HG03460 (cell line): ENCODE data around the gene PCSK7.
"Not testable (repeated sequence)": the region's sequence is repeated elsewhere in the genome, so short reads cannot be mapped to it uniquely, and the experiment has no call there.

Source experiments
- ATAC-seq: cut with Tn5 transposase; IDR thresholded peaks from one replicate; pipeline ENCODE4 v1.9.1; 2021; ENCODE audit not compliant: unreplicated experiment

PCSK7 gene, protein sequence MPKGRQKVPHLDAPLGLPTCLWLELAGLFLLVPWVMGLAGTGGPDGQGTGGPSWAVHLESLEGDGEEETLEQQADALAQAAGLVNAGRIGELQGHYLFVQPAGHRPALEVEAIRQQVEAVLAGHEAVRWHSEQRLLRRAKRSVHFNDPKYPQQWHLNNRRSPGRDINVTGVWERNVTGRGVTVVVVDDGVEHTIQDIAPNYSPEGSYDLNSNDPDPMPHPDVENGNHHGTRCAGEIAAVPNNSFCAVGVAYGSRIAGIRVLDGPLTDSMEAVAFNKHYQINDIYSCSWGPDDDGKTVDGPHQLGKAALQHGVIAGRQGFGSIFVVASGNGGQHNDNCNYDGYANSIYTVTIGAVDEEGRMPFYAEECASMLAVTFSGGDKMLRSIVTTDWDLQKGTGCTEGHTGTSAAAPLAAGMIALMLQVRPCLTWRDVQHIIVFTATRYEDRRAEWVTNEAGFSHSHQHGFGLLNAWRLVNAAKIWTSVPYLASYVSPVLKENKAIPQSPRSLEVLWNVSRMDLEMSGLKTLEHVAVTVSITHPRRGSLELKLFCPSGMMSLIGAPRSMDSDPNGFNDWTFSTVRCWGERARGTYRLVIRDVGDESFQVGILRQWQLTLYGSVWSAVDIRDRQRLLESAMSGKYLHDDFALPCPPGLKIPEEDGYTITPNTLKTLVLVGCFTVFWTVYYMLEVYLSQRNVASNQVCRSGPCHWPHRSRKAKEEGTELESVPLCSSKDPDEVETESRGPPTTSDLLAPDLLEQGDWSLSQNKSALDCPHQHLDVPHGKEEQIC

DNA sequence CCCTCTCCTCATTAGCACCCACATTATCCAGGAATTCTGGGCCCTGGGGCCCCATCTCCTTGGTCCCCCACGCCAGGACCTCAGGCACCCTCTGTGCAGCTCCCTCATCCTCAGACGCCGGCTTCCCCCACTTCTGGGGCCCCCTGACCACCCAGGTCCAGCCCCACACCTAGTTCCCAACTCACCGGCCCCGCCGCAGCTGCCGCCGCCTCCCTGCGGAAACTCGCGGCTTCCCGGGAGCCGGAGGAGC, at the start of gene PCSK7:
Gene PCSK7 (minus strand): TSS at position 232 of the 250 bp plus-strand sequence. CDS start 2,229 bp downstream, outside the sequence.
- ATAC-seq, result no peak

DNA sequence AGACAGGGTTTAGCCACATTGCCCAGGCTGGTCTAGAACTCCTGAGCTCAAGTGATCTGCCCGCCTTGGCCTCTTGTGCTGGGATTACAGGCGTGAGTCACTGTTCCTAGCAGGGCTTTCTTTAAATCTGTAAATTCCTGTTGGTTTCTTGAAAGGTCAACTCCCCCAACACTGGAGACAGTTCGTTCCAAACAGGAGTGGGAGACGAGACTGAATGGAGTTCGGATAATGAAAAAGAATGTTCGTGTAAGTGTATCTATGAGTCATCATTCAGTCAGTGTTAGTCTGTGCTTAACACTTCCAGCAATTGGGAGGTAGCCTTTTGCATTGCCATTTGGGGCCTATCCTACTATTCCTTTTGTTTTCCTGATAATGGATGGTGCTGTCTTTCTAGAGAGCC, 49.3 kb upstream of the PCSK7 start:
- no peak for ATAC-seq

DNA sequence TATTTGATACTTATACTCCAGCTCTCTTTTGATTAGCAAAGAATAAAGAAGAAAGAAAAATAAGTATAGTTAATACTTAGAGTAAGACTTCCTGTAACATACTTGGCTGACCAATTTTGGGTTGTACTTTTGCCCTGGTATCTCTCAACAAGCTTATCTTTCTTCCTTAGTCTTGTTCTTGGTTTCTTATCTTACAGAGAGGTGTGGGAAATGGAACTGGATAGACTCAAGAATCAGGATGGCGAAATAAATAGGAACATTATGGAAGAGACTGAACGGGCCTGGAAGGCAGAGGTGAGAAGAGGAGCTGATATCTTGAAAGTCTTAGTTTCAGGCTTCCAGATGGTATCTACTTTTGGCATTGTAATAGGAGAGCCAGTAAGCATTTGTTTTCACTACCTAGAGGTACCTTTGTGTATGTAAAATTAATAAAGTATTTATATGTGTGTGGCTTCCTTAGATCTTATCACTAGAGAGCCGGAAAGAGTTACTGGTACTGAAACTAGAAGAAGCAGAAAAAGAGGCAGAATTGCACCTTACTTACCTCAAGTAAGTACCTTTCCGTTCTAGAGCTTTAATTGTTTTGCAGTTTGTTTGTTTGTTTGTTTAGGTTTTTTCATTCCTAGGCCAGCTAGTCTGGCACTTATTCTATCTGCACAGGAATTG, 48.0 kb upstream of the PCSK7 start:
- ATAC-seq, result no peak

GRCh38 chr11:117278347-117278746, 46.5 kb upstream of the PCSK7 start:
- no peak for ATAC-seq

- no peak for ATAC-seq
These were observed 41.8 kb upstream of the PCSK7 start for GRCh38 chr11:117273550-117274289.

GRCh38 chr11:117272175-117272574, 40.3 kb upstream of the PCSK7 start:
- ATAC-seq, result not testable (repeated sequence)

- ATAC-seq, result no peak
These were observed 39.3 kb upstream of the PCSK7 start for GRCh38 chr11:117271208-117271607.

DNA sequence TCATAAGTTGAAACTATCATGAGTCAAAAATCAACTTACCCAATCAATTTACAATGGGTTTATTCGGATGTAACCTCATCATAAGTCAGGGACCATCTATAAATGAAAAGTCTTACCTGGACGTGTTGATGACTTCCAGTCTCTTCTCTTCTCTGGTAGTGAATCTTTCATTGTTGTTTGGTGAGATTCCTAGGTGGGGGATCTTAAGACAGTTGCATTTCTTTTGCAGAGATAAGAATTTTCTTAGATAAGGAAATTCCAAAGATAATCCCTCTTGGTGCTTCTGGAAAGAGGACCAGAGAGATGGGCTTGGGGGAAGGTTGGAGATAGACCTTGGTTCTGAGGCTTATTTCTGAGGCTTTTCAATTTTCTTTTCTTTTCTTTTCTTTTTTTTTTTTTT, 38.0 kb upstream of the PCSK7 start:
- no peak for ATAC-seq

- no peak for ATAC-seq
These were observed 33.9 kb upstream of the PCSK7 start for GRCh38 chr11:117265745-117266144.

GRCh38 chr11:117264624-117265323, 32.9 kb upstream of the PCSK7 start:
- not testable (repeated sequence) for ATAC-seq

DNA sequence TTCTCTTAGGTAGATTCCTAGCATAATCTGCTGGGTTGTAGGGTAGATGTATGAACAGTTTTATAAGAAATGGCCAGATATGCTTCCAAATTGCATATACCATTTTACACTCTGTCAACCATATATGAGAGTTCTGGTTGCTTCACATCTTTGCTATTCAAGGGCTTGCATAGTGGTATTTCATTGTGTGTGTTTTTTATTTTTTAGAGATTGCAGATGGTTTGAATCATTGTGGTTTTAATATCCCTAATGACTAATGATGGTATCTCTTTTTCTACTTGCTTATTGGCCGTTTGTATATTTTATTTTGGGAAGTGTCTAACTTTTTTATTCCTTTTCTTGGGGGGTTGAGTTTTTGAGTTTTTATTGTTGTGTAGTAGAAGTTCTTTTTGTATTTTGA, 27.5 kb upstream of the PCSK7 start:
- ATAC-seq, result no peak

- ATAC-seq, result no peak
These were observed 26.7 kb upstream of the PCSK7 start for GRCh38 chr11:117258576-117258975.

- no peak for ATAC-seq
These were observed 24.7 kb upstream of the PCSK7 start for GRCh38 chr11:117256573-117256972.

DNA sequence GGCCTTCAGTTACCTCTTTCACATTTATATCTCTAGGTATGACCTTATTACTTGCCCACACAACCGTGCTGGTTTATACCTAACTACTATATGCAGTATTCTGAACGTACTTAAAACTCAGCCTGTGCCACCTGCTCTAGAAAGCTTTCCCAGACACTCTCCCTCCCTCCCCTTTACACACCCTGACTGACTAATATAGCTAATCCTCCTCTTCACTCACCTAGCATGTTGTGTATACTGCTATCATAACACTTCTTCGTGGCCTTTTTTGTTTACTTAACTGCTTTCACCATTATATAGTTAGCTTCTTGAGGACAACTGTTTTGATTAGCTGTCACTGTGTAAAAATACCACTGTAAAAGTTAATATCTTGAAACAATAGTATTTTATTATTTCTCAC, 24.1 kb upstream of the PCSK7 start:
- ATAC-seq, result no peak

DNA sequence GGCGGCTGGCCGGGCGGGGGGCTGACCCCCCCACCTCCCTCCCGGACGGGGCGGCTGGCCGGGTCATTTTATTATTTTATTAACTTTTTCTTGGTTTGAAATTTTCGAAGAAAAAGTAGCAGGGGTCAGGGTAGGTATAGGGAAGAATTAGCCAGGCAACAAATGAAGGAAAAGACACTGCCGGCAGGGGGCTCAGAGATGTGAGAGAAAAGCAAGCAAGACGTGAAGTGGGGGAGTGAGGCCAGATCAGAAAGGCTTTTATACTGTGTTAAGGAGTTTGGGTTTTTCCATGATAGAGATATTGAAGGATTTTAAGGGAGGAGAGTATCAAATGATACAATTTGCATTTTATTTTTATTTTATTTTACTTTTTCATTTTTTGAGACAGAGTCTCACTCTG, 19.6 kb upstream of the PCSK7 start:
- no peak for ATAC-seq

GRCh38 chr11:117249571-117249970, 17.7 kb upstream of the PCSK7 start:
- ATAC-seq, result no peak

DNA sequence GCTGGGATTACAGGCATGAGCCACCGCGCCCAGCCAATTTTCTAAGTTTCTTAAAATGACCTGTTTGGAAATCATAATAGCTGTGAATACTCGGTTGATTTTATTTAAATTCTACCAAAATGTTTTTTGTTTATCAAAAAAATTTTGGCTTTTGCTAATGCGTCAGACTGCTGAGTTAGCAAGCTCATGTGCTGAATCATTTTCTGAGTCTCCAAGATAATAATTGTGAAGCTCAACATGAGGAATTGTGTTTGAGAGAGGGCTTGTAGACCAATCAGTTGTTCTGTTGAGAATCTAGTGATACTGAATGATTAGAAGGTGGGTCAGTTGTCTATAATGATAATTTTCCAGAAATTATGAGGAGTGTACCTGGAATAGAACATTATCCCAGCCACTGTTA, 16.5 kb upstream of the PCSK7 start:
- ATAC-seq, result no peak

- no peak for ATAC-seq
These were observed 7.4 kb upstream of the PCSK7 start for GRCh38 chr11:117239295-117239694.

DNA sequence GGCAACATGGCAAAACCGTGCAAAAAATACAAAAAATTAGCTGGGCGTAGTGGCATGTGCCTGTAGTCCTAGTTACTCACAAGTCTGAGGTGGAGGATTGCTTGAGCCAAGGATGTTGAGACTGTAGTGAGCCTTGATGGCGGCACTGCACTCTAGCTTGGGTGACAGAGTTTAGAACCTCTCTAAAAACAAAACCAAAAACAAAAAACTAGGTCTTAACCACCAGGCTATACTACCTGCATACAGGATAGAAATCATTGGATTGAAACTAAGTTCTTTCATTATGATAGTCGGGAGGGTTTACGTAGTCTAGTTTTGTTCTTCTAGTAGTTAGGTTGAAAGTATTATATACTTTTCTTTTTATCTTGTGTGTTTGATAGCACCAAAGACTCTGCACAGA, 6.3 kb upstream of the PCSK7 start:
- no peak for ATAC-seq

- ATAC-seq, result no peak
These were observed 1.1 kb upstream of the PCSK7 start for GRCh38 chr11:117232911-117233409.
